Measurements from ENCODE around the gene FOXO3. TPM values are rescaled to one million over a fixed set of nuclear protein-coding genes. Genes with fewer than 3 reads are reported as not detected.

Gene FOXO3
- total and polyA plus RNA-seq, 2 donors from 2014 or later = 9.4 to 76.1 TPM

DNA sequence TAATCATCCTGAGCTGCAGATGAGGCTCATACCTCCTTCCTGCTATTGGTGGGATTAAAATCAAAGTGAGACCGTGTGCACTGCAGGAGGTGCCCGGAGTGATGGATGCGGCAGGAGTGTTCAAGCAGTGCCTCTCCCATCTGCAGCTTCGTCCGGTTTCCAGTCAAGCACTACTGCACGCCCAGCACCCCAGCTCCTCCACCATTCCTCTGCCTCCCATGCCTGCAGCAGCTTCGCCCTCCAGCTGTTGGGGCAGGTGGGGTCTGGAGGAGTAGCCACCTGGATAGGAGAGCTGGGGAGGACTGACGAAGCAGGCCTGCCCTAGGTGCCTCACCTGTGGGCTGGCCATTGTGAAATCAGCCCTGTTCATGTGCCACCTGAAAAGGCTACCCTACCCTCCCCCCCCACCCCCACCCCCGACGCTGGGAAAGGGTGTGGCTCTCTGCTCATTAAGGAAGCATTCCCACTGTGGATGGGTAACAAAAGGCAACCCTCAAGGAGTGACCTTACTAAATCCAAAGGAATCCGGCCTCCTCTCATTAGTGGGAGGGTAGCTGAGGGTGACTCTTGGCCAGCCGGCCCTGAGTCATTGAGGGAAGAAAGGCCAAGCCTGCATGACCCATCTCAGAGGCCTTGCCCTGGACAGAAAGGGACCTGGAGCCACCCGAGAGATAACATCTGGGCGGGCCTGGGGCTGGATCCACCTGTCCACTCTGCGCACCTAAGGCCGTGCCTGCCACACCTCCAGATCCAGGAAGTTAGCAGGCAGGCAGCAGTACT, 171.6 kb downstream of the FOXO3 start:
- Histone ChIP-seq H3K9me3 (ENCODE audit: control insufficient read depth in 2 of 3, insufficient read depth in 1 of 3, low read length in 3 of 3) (no peaks in the 10 kb centered on the region), H3K36me3 (ENCODE audit: control insufficient read depth in 2 of 3, insufficient read depth in 3 of 3, low read length in 3 of 3) (no peaks in the 10 kb centered on the region), H3K9ac (ENCODE audit: low read length in 3 of 3) (no peak overlapping the region), H3K4me1 (ENCODE audit: control insufficient read depth in 2 of 3, insufficient read depth in 2 of 3, low read depth in 1 of 3, low read length in 3 of 3) (peaks cover 0 to 2% (median 2%) of the 10 kb centered on the region in 3 donors), H3K4me3 (ENCODE audit: low read length in 3 of 3) (no peak overlapping the region), H3K27ac (ENCODE audit: low read depth in 2 of 2, low read length in 2 of 2) (no peak overlapping the region), H3K27me3 (ENCODE audit: control insufficient read depth, insufficient read depth, low read length) (no peaks in the 10 kb centered on the region)
- FAIRE-seq (no peak), DNase-seq (peak in 2 of 5 donors; percentile 24 to 38)
- TF ChIP-seq, protein P1, sequence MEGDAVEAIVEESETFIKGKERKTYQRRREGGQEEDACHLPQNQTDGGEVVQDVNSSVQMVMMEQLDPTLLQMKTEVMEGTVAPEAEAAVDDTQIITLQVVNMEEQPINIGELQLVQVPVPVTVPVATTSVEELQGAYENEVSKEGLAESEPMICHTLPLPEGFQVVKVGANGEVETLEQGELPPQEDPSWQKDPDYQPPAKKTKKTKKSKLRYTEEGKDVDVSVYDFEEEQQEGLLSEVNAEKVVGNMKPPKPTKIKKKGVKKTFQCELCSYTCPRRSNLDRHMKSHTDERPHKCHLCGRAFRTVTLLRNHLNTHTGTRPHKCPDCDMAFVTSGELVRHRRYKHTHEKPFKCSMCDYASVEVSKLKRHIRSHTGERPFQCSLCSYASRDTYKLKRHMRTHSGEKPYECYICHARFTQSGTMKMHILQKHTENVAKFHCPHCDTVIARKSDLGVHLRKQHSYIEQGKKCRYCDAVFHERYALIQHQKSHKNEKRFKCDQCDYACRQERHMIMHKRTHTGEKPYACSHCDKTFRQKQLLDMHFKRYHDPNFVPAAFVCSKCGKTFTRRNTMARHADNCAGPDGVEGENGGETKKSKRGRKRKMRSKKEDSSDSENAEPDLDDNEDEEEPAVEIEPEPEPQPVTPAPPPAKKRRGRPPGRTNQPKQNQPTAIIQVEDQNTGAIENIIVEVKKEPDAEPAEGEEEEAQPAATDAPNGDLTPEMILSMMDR (IDR thresholded peaks at IDR 0.05; ENCODE audit: borderline replicate concordance, extremely low read depth, insufficient read depth) = no peak
- intact Hi-C loops (cut with DNase I) = no loop called here

DNA sequence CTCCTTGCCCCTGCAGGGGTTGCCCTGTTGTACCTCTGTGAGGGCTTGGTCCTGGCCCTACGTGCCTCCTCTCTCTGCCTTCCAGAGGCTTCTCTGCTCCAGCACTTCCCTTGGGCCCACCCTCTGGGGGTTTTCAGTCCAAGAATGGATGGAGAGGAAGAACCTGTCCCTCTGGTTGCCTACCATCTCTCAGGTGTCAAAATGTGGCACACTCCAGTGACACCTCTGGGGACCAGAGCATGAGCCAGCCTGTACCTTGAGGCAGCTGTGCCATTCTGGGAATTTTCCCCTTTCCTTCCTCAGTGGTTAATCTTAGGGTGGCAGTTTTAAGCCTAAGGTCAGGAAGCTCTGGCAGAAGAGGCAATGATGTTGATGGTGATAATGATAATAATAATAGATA, 172.3 kb downstream of the FOXO3 start:
- Histone ChIP-seq H3K36me3 (ENCODE audit: control insufficient read depth in 2 of 3, insufficient read depth in 3 of 3, low read length in 3 of 3) (no peaks in the 10 kb centered on the region), H3K27me3 (ENCODE audit: control insufficient read depth, insufficient read depth, low read length) (no peaks in the 10 kb centered on the region), H3K4me3 (ENCODE audit: low read length in 3 of 3) (no peak overlapping the region), H3K27ac (ENCODE audit: low read depth in 2 of 2, low read length in 2 of 2) (no peak overlapping the region), H3K4me1 (ENCODE audit: control insufficient read depth in 2 of 3, insufficient read depth in 2 of 3, low read depth in 1 of 3, low read length in 3 of 3) (peaks cover 0 to 2% (median 2%) of the 10 kb centered on the region in 3 donors), H3K9ac (ENCODE audit: low read length in 3 of 3) (no peak overlapping the region), H3K9me3 (ENCODE audit: control insufficient read depth in 2 of 3, insufficient read depth in 1 of 3, low read length in 3 of 3) (no peaks in the 10 kb centered on the region)
- no peak for FAIRE-seq
- DNase-seq = no peak
- intact Hi-C loops (cut with DNase I) = no loop called here
- TF ChIP-seq, protein P1 (IDR thresholded peaks at IDR 0.05; ENCODE audit: borderline replicate concordance, extremely low read depth, insufficient read depth) = no peak

DNA sequence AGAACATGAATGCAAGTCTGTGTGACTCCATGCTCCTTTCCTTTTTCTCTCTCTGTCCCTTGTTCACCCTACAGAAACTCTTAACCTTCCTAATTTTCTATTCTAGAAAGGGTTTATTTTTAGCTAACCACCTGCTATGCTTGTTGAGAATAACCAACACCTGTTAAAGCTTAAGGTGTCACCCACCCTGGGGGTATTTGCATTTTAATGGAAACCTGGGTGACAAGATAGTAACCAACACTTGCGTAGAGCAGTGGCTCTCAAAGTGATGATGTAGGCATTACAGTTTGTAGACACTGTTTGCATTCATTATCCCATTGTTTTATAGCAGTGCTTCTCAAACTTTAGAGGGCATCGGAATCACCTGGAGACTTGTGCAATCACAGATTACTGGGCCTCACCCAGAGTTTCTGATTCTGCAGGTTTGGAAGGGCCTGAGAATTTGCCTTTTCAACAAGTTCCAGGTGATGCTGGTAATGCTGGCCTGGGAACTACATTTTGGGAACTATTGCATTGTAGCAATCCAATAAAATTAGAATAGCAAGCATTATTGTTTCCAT, 173.1 kb downstream of the FOXO3 start:
- H3K4me3 ChIP-seq (ENCODE audit: low read length in 3 of 3) = no peak overlapping the region
- DNase-seq (no peak), FAIRE-seq (no peak)
- no peak overlapping the region for H3K27ac ChIP-seq (ENCODE audit: low read depth in 2 of 2, low read length in 2 of 2)
- H3K9ac ChIP-seq (ENCODE audit: low read length in 3 of 3) = no peak overlapping the region
- H3K9me3 ChIP-seq (ENCODE audit: control insufficient read depth in 2 of 3, insufficient read depth in 1 of 3, low read length in 3 of 3) = no peaks in the 10 kb centered on the region
- H3K4me1 ChIP-seq (ENCODE audit: control insufficient read depth in 2 of 3, insufficient read depth in 2 of 3, low read depth in 1 of 3, low read length in 3 of 3) = peaks cover 0 to 2% (median 2%) of the 10 kb centered on the region in 3 donors
- H3K36me3 ChIP-seq (ENCODE audit: control insufficient read depth in 2 of 3, insufficient read depth in 3 of 3, low read length in 3 of 3) = no peaks in the 10 kb centered on the region
- TF ChIP-seq, protein P1 (IDR thresholded peaks at IDR 0.05; ENCODE audit: borderline replicate concordance, extremely low read depth, insufficient read depth) = no peak
- no peaks in the 10 kb centered on the region for H3K27me3 ChIP-seq (ENCODE audit: control insufficient read depth, insufficient read depth, low read length)
- intact Hi-C loops (cut with DNase I) = no loop called here
